Hepatocyte (in vitro differentiated cells): Measurements from ENCODE around the gene TMEM98. TPM values are rescaled to one million over a fixed set of nuclear protein-coding genes. Genes with fewer than 3 reads are reported as not detected.
A peak's percentile ranks its signal among the peaks of the same experiment; 100 is the strongest.

Experiments
- DNase-seq: peaks from one replicate; pipeline ENCODE4 v3.0.0-alpha.2; 2016; ENCODE audit warnings: low spot score
- H2AFZ ChIP-seq: fragments of 200-600 bp; sonication (generic); 2 replicates; pipeline ENCODE4 v1.6.0; 2016; ENCODE audit warnings: antibody characterized with exemption, mild to moderate bottlenecking
- H3K27ac ChIP-seq: fragments of 200-600 bp; sonication (generic); 2 replicates; pipeline ENCODE4 v1.5.1; 2016; ENCODE audit warnings: mild to moderate bottlenecking
- H3K27me3 ChIP-seq: fragments of 200-600 bp; sonication (generic); 2 replicates; pipeline ENCODE4 v1.6.1; 2016
- H3K36me3 ChIP-seq: fragments of 200-600 bp; sonication (generic); replicated peaks from 2 replicates; pipeline ENCODE4 v1.5.1; 2016; ENCODE audit warnings: low read depth; ENCODE audit not compliant: insufficient read depth
- H3K4me1 ChIP-seq: fragments of 200-600 bp; sonication (generic); 2 replicates; pipeline ENCODE4 v1.5.1; 2016; ENCODE audit warnings: mild to moderate bottlenecking, moderate library complexity; ENCODE audit not compliant: insufficient read depth
- H3K4me2 ChIP-seq: fragments of 200-600 bp; sonication (generic); 2 replicates; pipeline ENCODE4 v1.6.0; 2016
- H3K4me3 ChIP-seq: fragments of 200-600 bp; sonication (generic); 2 replicates; pipeline ENCODE4 v1.5.1; 2016; ENCODE audit warnings: mild to moderate bottlenecking
- H3K79me2 ChIP-seq: fragments of 200-600 bp; sonication (generic); 2 replicates; pipeline ENCODE4 v1.6.0; 2017; ENCODE audit warnings: mild to moderate bottlenecking
- H3K9me2 ChIP-seq: fragments of 200-600 bp; sonication (generic); replicated peaks from 2 replicates; pipeline ENCODE4 v1.6.0; 2017; ENCODE audit warnings: mild to moderate bottlenecking; ENCODE audit not compliant: insufficient read depth
- H3K9me3 ChIP-seq: fragments of 200-600 bp; sonication (generic); 2 replicates; pipeline ENCODE4 v1.5.1; 2016; ENCODE audit warnings: low read depth, mild to moderate bottlenecking
- H4K20me1 ChIP-seq: fragments of 200-600 bp; sonication (generic); 2 replicates; pipeline ENCODE4 v1.6.0; 2016; ENCODE audit warnings: mild to moderate bottlenecking; ENCODE audit not compliant: insufficient read depth, poor library complexity, severe bottlenecking
- CTCF ChIP-seq: fragments of 200-600 bp; sonication (generic); IDR thresholded peaks from 2 replicates; pipeline ENCODE4 v1.5.1; 2016; ENCODE audit warnings: antibody characterized with exemption, mild to moderate bottlenecking; ENCODE audit not compliant: poor library complexity
- EZH2 ChIP-seq: fragments of 200-600 bp; sonication (generic); IDR thresholded peaks from 2 replicates; pipeline ENCODE4 v1.6.1; 2016; ENCODE audit warnings: antibody characterized with exemption, mild to moderate bottlenecking, borderline replicate concordance
- EZH2phosphoT487 ChIP-seq: fragments of 200-600 bp; sonication (generic); IDR thresholded peaks from one replicate; pipeline ENCODE4 v1.6.1; 2018; ENCODE audit warnings: antibody characterized with exemption, mild to moderate bottlenecking, low read depth, moderate library complexity; ENCODE audit not compliant: unreplicated experiment, severe bottlenecking
- WGBS: methylation state at CpG from one replicate; pipeline ENCODE4 v1.1.6; 2016; ENCODE audit warnings: low lambda C conversion rate; ENCODE audit errors: missing lambda C conversion rate; 5-methylcytosine and 5-hydroxymethylcytosine counted together
- polyA plus RNA-seq: library from polyadenylated mRNA; unstranded; fragments of >200 nt; fragmentation: Nextera tagmentation; extraction: Ambion mirVana; gene quantifications from 2 replicates; pipeline ENCODE4 v1.2.1, GENCODE V29; 2016
- total RNA-seq: library from RNA; depleted of rRNA; stranded (reverse); fragments of >200 nt; gene quantifications from 2 replicates; pipeline ENCODE4 v1.2.3, GENCODE V29; 2014

The TMEM98 gene
- total and polyA plus RNA-seq, 2 experiments from 2014 or later, result 280 to 406 TPM

GRCh38 chr17:32929588-32929987 is 1.6 kb downstream of the TMEM98 start:
- no peaks in the 10 kb centered on the region for H3K27me3 ChIP-seq
- peak overlapping the region; percentile 88 for H3K4me3 ChIP-seq
- H3K4me2 ChIP-seq, result peak overlapping the region; percentile 90
- H2AFZ ChIP-seq, result no peak overlapping the region
- TF ChIP-seq EZH2 (no peak), EZH2phosphoT487 (no peak), CTCF (no peak)
- H3K4me1 ChIP-seq, result peaks cover 15% of the 10 kb centered on the region
- no peaks in the 10 kb centered on the region for H3K36me3 ChIP-seq
- peaks cover 50% of the 10 kb centered on the region for H3K79me2 ChIP-seq
- 8% methylated on average over 2 of the region's 2 CpGs for WGBS
- H4K20me1 ChIP-seq, result peaks cover 5% of the 10 kb centered on the region
- H3K9me3 ChIP-seq, result no peaks in the 10 kb centered on the region
- H3K9me2 ChIP-seq, result no peaks in the 10 kb centered on the region
- peak overlapping the region; percentile 99 for H3K27ac ChIP-seq
- DNase-seq, result no peak

- no peak overlapping the region for H2AFZ ChIP-seq
- WGBS, result 92% methylated on average over 1 of the region's 1 CpG
- no peaks in the 10 kb centered on the region for H3K9me2 ChIP-seq
- no peak for DNase-seq
- no peaks in the 10 kb centered on the region for H3K36me3 ChIP-seq
- H3K27me3 ChIP-seq, result no peaks in the 10 kb centered on the region
- H3K27ac ChIP-seq, result no peak overlapping the region
- H3K79me2 ChIP-seq, result peaks cover 50% of the 10 kb centered on the region
- no peak overlapping the region for H3K4me3 ChIP-seq
- no peaks in the 10 kb centered on the region for H3K9me3 ChIP-seq
- H4K20me1 ChIP-seq, result peaks cover 5% of the 10 kb centered on the region
- TF ChIP-seq EZH2phosphoT487 (no peak), EZH2 (no peak), CTCF (no peak)
- H3K4me2 ChIP-seq, result peak overlapping the region; percentile 90
- peaks cover 16% of the 10 kb centered on the region for H3K4me1 ChIP-seq
These were observed 2.6 kb downstream of the TMEM98 start for GRCh38 chr17:32930512-32930911.

- WGBS, result 93% methylated on average over 1 of the region's 1 CpG
- Histone ChIP-seq H3K9me3 (no peaks in the 10 kb centered on the region), H3K4me1 (peaks cover 28% of the 10 kb centered on the region), H3K9me2 (no peaks in the 10 kb centered on the region), H3K79me2 (peaks cover 50% of the 10 kb centered on the region), H3K4me2 (no peak overlapping the region), H4K20me1 (peaks cover 5% of the 10 kb centered on the region), H3K36me3 (no peaks in the 10 kb centered on the region), H3K27ac (no peak overlapping the region), H3K4me3 (no peak overlapping the region), H2AFZ (no peak overlapping the region), H3K27me3 (no peaks in the 10 kb centered on the region)
- TF ChIP-seq CTCF, result no peak
- TF ChIP-seq EZH2, result no peak
- no peak for TF ChIP-seq EZH2phosphoT487
- no peak for DNase-seq
These were observed 3.7 kb downstream of the TMEM98 start for GRCh38 chr17:32931686-32932085.

- Histone ChIP-seq H3K9me3 (no peaks in the 10 kb centered on the region), H3K36me3 (no peaks in the 10 kb centered on the region), H3K27me3 (no peaks in the 10 kb centered on the region), H3K4me3 (no peak overlapping the region), H4K20me1 (peaks cover 5% of the 10 kb centered on the region), H3K79me2 (peaks cover 45% of the 10 kb centered on the region), H3K9me2 (no peaks in the 10 kb centered on the region), H3K27ac (no peak overlapping the region), H3K4me2 (no peak overlapping the region), H2AFZ (no peak overlapping the region), H3K4me1 (peaks cover 19% of the 10 kb centered on the region)
- DNase-seq, result no peak
- WGBS, result 92% methylated on average over 2 of the region's 2 CpGs
- TF ChIP-seq EZH2phosphoT487 (no peak), EZH2 (no peak), CTCF (no peak)
These were observed 5.9 kb downstream of the TMEM98 start for GRCh38 chr17:32933881-32934280.
